Ascending aorta (tissue), 2 donors: ENCODE measurements around the gene MYRFL. TPM values are rescaled to one million over a fixed set of nuclear protein-coding genes. Genes with fewer than 3 reads are reported as not detected.

Experiments
- DNase-seq, 2 donors: peaks; one replicate each; pipeline ENCODE4 v3.0.0-alpha.2; 2019; ENCODE audit warnings: low spot score in 2 of 2
- H3K27ac ChIP-seq, 2 donors: fragments of 200-600 bp; sonication (generic); one replicate each; pipeline ENCODE4 v1.5.1; 2016 to 2017; ENCODE audit warnings: mild to moderate bottlenecking in 1 of 2
- H3K27me3 ChIP-seq: fragments of 200-600 bp; sonication (generic); one replicate; pipeline ENCODE4 v1.5.1; 2017
- H3K36me3 ChIP-seq, 2 donors: fragments of 200-600 bp; sonication (generic); one replicate each; pipeline ENCODE4 v1.5.1; 2016
- H3K4me1 ChIP-seq, 2 donors: fragments of 200-600 bp; sonication (generic); one replicate each; pipeline ENCODE4 v1.5.1; 2016 to 2017; ENCODE audit warnings: mild to moderate bottlenecking in 1 of 2
- H3K4me3 ChIP-seq, 2 donors: fragments of 200-600 bp; sonication (generic); one replicate each; pipeline ENCODE4 v1.5.1; 2016 to 2017; ENCODE audit warnings: mild to moderate bottlenecking in 1 of 2
- H3K9me3 ChIP-seq, 2 donors: fragments of 200-600 bp; sonication (generic); one replicate each; pipeline ENCODE4 v1.5.1; 2016
- intact Hi-C: fragments of 100-400 bp; cut with DNase I; formaldehyde crosslinking; loops from one replicate; pipeline ENCODE4 v1.15.1; 2023
- total RNA-seq: library from RNA; depleted of rRNA; stranded (reverse); fragments of >200 nt; gene quantifications from one replicate; pipeline ENCODE4 v1.1.0, GENCODE V29; 2016
- TF ChIP-seq, protein P1 (sequence below), 3 experiments: fragments of 200-600 bp in 2 of 3; fragments of 450-650 bp in 1 of 3; sonication (generic) in 2 of 3; IDR thresholded peaks; one replicate each; pipeline ENCODE4 v1.5.1; 2016 to 2019; ENCODE audit warnings: antibody characterized with exemption in 3 of 3, mild to moderate bottlenecking in 1 of 3, moderate library complexity in 1 of 3

Gene MYRFL
- total RNA-seq, 1 donor from 2014 or later: not detected

DNA sequence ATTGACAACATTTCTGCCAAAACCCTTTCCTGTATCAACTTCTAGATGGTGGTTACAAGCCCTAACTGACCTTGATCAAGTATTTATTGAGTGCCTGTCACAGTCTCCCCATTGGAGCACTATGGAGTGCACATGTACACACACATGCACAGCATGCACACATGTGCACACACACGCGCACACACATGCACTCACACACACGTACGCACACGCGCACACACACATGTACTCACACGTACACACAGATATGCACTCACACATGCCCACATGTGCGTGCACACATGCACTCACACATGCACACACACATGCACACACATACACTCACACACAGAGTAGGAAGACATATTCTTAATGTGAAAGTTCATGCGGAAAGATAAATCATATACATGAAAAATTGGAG, 43.7 kb downstream of the MYRFL start:
- H3K9me3 ChIP-seq: no peaks in the 10 kb centered on the region
- no peaks in the 10 kb centered on the region for H3K27me3 ChIP-seq
- H3K4me3 ChIP-seq: no peak overlapping the region
- intact Hi-C loops: no loop called here
- no peaks in the 10 kb centered on the region for H3K36me3 ChIP-seq
- DNase-seq: no peak
- H3K27ac ChIP-seq: no peak overlapping the region
- no peaks in the 10 kb centered on the region for H3K4me1 ChIP-seq
- TF ChIP-seq, protein P1, sequence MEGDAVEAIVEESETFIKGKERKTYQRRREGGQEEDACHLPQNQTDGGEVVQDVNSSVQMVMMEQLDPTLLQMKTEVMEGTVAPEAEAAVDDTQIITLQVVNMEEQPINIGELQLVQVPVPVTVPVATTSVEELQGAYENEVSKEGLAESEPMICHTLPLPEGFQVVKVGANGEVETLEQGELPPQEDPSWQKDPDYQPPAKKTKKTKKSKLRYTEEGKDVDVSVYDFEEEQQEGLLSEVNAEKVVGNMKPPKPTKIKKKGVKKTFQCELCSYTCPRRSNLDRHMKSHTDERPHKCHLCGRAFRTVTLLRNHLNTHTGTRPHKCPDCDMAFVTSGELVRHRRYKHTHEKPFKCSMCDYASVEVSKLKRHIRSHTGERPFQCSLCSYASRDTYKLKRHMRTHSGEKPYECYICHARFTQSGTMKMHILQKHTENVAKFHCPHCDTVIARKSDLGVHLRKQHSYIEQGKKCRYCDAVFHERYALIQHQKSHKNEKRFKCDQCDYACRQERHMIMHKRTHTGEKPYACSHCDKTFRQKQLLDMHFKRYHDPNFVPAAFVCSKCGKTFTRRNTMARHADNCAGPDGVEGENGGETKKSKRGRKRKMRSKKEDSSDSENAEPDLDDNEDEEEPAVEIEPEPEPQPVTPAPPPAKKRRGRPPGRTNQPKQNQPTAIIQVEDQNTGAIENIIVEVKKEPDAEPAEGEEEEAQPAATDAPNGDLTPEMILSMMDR (IDR thresholded peaks at IDR 0.05): no peak

GRCh38 chr12:69872804-69873203, 47.8 kb downstream of the MYRFL start:
- H3K36me3 ChIP-seq: no peaks in the 10 kb centered on the region

GRCh38 chr12:69873429-69873828, 48.4 kb downstream of the MYRFL start:
- H3K9me3 ChIP-seq: no peaks in the 10 kb centered on the region
- intact Hi-C loops: no loop called here
- H3K4me3 ChIP-seq: no peak overlapping the region
- DNase-seq: no peak
- TF ChIP-seq, protein P1 (IDR thresholded peaks at IDR 0.05): no peak
- H3K27me3 ChIP-seq: no peaks in the 10 kb centered on the region
- no peaks in the 10 kb centered on the region for H3K36me3 ChIP-seq
- H3K27ac ChIP-seq: no peak overlapping the region
- H3K4me1 ChIP-seq: peaks cover 0 to 3% of the 10 kb centered on the region in 2 donors

More at GRCh38 chr12:69872804-69873203, 47.8 kb downstream of the MYRFL start:
- TF ChIP-seq, protein P1 (IDR thresholded peaks at IDR 0.05): no peak
- DNase-seq: no peak
- H3K27me3 ChIP-seq: no peaks in the 10 kb centered on the region
- H3K4me1 ChIP-seq: peaks cover 0 to 3% of the 10 kb centered on the region in 2 donors
- no peaks in the 10 kb centered on the region for H3K9me3 ChIP-seq
- intact Hi-C loops: no loop called here
- H3K27ac ChIP-seq: no peak overlapping the region
- no peak overlapping the region for H3K4me3 ChIP-seq

GRCh38 chr12:69874606-69875005, 49.6 kb downstream of the MYRFL start:
- H3K9me3 ChIP-seq: no peaks in the 10 kb centered on the region
- H3K4me3 ChIP-seq: no peak overlapping the region
- TF ChIP-seq, protein P1 (IDR thresholded peaks at IDR 0.05): no peak
- H3K27ac ChIP-seq: no peak overlapping the region
- intact Hi-C loops: loop anchor here (5.0 kb wide), 1 partner anchor 858 kb away; no protein-coding TSS in a partner anchor
- no peak for DNase-seq
- no peaks in the 10 kb centered on the region for H3K27me3 ChIP-seq
- no peaks in the 10 kb centered on the region for H3K36me3 ChIP-seq
- peaks cover 0 to 8% of the 10 kb centered on the region in 2 donors for H3K4me1 ChIP-seq

GRCh38 chr12:69875416-69875935, 50.4 kb downstream of the MYRFL start:
- Histone ChIP-seq H3K4me1 (peaks cover 0 to 10% of the 10 kb centered on the region in 2 donors), H3K9me3 (no peaks in the 10 kb centered on the region), H3K36me3 (no peaks in the 10 kb centered on the region), H3K27me3 (no peaks in the 10 kb centered on the region), H3K4me3 (no peak overlapping the region), H3K27ac (no peak overlapping the region)
- intact Hi-C loops: loop anchor here (5.0 kb wide), 1 partner anchor 857 kb away; no protein-coding TSS in a partner anchor
- DNase-seq: no peak
- TF ChIP-seq, protein P1 (IDR thresholded peaks at IDR 0.05): no peak
